Measurements from ENCODE around the gene NKD2.
"Not testable (repeated sequence)": the region's sequence is repeated elsewhere in the genome, so short reads cannot be mapped to it uniquely, and the experiment has no call there.

NKD2 gene

DNA sequence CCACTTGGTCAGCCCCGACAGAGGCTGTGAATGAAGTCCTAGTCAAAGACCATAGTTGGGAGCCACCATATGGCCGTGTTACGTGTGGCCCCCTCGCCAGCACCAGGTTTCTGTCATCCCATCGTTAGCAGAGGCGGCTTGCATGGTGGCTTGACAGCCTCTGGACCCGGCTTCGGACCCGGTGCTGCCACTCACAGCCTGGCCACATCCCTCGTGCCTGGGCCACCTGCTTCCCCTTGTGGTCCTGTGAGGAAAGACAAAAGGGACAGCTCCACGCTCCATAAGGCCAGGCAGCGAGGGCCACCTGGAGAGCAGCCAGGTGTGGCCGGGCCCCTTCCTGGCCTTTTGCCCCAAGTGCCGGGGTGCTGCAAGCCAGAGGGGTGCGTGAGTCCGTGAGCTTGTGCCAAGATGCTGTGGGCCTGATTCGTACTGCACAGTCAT lies 6.2 kb downstream of the NKD2 start:
- no peak for FAIRE-seq

DNA sequence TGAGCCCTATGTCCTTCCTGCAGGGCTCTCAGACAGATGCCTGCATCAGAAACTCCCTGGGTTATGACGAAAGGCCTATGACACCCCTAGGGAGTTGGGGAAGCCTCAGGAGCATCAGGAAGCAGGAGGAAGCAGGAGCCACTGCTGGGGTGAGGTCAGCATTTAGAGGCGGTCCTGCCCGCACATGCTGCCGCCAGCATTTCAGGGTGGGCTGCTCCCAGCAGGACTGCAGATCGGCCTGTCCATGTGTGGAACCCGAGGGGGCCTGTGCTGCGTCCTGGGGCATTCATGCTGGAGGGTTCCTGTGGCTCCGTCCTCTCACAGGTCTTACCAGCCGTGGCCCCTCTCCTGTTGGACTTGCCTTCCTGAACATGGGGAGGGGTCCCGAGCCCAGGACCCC lies 6.9 kb downstream of the NKD2 start:
- no peak for FAIRE-seq

DNA sequence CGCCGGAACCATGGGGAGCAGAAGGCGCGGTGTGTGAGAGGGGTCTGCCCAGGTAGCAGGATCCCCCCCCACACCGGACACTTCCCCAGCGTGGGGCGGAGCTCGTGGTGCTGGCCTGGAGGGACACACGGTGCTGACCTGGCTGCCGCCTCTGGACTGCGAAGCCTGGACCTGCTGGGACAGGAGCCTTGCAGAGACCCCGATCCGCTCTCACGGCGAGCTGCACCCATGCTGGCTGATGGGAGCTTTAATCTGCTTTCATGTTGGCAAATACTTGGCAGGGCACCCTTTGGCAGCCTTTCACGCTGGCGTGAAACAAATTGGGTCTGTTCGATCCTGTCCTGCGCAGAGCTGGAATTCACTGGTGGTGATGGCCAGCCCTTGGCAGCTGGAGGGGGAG lies 7.4 kb downstream of the NKD2 start:
- FAIRE-seq = no peak

DNA sequence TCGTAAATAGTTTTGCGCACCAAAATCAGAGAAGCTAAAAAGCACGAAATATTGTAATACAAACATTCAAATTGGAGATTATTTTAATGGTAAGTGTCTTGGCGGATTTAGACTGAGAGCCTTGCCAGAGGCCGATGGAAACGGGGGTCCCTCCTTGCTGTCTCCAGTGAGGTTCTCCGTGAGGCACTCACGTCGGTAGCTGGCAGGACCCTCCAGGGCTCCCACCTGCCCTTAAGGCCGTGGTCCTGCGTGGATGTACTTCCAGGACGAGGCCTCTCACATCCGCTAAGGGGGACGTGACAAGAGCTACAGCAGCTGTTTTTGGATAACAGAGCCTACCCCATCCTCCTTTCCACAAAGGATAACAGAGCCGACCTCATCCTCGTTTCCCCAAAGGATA lies 7.9 kb downstream of the NKD2 start:
- FAIRE-seq = no peak

DNA sequence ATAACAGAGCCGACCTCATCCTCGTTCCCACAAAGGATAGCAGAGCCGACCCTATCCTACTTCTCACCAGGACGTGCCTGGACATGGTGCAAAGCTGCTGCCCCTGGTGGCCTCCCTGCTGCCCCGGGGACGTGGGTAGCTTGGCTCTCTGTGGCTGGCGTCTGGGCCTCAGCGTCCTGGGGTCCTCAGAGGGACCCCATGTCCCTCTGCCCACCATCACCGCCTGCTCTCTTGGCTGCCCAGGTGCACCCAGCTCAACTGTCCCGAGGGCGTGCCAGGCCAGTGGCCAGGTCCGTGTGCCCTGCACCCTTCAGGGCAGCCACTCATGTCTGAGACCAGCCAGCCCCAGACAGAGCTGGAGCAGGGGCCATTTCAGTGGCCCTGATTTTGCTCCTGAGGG lies 8.5 kb downstream of the NKD2 start:
- no peak for FAIRE-seq

DNA sequence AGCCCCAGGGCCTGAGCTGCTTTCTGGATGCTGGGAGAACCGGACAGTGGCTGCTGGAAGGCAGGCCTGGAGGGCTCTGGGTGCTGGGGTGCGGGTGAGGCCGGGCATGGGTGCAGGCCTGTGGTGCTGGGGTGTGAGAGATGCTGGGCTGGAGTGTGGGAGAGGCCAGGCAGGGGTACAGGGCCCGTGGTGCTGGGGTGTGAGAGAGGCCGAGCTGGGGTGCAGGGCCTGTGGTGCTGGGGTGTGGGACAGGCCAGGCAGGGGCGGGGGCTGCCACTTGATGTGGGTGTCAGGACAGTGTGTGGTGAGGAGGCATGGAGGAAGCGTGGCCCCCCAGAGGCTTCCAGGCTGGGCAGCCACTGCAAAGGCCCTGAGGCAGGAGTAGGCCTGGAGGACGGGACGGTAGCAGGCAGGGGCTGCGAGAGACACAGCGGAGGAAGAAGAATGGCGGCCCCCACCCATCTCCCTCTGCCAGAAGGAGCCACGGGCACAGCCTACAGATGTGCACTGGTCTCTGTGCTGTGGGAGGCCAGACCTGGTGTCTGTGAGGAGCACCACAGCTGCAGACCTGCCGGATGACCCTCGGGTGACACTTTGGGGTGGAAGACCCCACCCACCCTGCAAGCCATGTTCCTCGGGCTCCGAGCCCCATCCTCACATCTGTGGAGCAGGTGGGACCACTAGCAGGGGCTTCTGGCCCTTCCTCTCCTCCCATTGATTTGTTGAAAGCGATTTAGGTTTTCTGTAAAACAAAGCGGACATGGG lies 9.3 kb downstream of the NKD2 start:
- FAIRE-seq = no peak

DNA sequence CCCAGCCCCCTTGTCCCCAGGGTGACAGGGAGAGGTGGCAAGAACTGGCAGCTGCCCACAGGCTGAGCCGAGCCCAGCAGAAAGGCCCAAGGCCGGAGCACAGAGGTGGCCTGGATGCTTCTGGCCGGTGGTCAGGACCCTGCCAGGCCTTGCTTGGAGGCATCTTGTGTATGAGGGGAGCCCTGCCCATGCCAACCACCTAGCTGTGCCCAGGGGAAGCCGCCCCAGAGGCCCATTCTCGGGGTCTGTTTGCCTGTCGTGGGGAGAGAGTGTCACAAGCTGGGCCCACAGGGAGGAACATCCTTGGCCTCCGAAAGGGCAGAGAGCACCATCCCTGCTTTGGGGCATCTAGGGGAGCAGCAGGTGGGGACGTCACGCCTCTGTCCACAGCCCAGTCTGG lies 10.0 kb downstream of the NKD2 start:
- no peak for FAIRE-seq

DNA sequence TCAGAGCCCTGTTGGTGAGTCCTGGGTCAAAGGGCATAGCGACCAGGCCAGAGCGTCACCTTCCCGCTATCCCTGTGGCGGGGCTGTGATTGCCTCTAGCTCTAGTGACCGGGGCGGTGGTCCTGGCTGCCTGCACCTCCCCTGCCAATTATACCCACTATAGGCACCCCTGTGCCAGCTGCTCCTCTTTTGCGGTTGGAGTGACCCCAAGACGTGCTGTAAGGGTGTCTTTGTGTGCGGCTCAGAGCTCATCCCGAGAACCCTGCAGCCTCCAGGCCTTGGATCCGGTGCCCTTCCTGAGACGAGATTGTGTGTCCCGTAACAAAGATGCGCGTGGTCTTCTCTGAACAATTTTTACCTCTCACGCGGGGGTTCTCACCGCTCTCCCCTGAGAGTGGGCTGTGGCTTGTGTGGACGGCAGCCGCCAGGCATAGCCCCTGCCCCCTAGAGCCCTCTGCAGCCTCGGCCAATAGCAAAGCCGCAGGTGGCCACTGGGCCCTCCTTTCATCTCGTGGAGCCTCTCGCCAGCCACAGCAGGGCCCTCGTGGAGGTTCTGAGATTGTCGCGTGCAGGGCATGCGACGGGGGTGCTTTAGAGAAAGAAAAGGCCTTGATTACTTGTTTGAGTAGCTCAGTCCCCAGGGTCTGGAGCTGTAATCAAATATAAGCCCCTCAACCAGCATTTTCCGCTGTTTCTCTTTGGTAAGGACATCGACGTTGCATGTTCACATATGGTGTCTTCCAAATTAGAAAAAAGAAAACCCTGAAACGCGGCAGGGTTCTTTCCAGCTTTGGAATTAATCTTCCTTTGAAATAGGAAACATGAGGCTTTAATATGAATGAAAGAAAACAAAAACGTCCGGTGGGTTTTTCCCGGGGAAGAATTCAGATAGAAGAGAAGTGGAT lies 10.7 kb downstream of the NKD2 start:
- FAIRE-seq = no peak

DNA sequence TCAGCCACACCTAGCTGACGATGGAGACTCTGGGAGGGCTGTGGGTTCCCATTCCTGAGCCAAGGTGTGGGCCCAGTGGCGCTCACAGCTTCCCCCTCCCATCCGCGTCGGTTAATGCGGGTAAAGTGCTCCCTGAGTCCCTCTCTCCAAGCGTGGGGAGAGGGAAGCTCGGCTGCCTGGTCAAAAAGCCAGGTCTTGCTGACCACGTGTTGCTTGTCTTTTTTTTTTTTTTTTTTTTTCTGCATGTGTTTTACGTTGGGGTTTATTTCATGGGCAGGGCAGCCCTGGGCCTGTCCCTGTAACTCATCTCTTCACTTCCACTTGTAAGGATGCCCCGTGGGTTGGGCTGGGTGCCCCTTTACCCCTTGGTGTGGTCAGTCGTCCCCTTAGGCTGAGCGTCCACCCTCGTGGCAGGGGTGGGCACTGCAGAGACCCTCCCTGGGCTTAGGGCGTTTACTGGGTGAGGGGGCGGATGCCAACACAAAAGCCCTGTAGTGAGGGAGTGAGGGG lies 11.9 kb downstream of the NKD2 start:
- no peak for FAIRE-seq

DNA sequence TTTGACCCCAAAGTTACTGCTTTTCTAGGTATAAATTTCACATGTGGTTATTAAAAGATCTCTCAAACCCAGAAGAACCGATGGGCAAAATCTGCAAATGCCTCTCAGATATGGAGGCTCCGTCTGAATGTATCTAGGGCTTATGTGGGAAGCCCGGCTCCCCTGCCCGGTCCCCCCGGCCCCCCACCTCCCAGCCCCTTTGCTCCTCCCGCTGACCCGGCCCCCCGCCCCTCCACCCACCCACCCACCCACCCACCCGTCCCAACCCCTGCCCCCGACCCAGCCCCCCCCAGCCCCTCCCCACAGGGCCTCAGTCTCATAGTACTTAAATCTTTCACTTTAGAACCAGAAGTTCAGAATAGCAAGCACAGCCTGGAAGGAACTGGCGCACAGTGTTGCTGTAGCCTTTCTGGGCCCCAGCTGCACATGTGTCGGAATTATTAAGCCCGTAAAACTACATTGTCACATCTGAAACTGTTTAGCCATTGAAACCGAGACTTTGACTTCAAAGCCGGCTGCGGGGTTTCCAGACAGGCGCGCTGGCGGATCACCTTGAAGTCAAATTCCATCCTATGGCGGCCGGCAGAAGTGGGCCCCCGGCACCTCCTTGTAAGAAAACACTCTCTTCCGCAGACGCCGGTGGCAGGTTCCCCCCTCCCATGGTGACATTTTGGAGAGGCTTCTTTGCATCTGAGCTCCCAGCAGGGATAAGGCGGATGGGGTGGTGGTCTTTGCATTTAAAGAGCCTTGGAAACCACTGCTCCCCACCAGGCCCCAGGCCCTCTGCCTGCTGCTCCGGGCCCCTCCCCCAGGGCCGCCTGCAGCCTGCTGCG lies 12.8 kb downstream of the NKD2 start:
- FAIRE-seq = no peak

DNA sequence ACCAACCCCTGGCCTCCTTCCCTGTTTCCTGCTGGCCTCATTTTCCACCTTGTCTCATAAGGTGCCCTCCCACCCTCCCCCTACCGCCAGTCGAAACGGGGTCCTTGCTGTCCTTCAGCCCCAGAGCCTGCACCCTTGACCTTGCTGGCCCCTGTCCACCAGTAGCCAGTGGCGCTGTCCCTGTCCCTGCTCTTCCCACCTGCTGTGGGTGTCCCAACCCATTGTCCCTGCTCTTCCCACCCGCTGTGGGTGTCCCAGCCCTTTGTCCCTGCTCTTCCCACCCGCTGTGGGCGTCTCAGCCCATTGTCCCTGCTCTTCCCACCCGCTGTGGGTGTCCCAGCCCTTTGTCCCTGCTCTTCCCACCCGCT lies 13.4 kb downstream of the NKD2 start:
- FAIRE-seq = not testable (repeated sequence)

DNA sequence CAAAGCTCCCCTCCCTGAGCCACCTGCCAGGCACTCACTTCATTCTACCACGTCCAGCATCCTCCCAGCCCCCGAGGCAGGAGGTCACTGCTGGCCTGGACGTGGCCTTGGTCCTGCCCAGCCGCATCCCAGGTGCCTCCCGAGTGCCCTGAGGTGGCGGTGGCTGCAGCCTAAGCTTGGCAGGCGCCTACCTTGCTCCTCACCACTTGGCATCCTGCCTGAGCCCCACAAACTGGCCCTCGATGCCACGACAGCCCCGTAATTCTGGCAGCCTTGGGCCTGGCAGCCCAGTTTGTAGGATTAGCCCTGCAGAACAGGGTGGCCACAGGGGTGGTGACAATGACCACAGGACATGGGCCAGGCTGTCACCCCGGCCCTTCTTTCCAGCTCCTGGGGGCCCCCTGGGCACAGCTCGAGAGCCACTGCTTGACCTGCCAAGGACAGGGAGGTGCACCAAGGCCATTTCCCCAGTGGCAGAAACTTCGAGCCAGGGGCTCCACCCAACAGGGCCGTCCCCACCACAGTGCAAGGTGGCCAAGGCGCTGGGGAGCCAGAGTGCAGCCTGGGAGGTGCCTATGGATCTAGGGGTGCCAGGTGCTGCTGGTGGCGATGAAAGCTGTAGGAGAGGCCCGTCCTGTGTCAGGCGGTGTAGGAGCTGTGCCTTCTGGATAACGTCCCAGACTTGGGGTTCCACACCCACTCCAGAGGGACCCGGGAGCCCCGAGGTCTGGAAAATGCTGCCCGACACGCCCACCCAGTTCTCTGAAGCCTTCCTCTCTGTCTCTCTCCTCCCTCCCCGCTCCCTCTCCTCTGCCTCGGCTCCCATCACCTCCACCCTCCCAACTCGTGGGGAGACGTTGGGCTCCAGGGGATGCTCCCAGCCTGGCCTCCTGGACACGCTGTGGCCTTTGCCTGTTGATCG lies 18.4 kb downstream of the NKD2 start:
- FAIRE-seq = no peak

DNA sequence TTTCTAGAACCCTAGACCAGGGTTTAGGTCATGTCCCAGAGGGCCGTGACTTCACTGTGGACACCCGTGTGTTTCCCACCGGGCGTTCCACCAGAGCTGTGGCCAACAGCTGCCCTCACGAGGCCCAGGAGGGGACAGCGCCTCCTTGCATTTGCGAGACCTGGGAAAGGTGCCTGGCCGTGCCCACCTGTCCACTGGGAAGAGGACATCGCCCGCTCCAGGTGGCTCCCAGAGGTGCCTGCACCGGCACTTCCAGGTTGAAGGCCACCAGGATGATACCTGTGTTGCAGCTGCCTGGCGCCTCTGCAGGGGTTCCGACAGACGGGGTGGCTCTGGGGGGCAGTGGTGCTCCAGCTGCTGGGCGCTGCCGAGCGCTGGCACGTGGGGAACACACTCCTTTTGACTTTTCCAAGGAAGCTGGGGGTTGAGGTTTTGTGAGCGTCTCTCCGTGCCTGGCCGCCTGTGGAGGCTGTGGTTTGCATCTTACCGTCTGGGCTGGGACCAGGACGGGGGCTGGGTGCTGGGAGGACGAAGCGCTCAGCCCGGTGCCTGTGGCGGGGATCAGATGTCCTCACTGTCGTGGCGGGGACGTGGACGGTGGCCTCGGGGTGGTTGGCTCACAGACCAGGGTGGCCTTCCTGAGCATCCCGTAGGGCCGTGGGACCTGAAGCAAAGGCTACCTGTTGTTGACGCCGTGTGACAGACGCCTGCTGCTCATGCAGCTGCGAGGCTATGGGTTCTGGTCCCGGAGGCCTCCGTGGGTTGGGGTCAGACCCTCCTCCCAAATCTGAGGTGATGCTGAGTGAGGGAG lies 19.2 kb downstream of the NKD2 start:
- no peak for FAIRE-seq

DNA sequence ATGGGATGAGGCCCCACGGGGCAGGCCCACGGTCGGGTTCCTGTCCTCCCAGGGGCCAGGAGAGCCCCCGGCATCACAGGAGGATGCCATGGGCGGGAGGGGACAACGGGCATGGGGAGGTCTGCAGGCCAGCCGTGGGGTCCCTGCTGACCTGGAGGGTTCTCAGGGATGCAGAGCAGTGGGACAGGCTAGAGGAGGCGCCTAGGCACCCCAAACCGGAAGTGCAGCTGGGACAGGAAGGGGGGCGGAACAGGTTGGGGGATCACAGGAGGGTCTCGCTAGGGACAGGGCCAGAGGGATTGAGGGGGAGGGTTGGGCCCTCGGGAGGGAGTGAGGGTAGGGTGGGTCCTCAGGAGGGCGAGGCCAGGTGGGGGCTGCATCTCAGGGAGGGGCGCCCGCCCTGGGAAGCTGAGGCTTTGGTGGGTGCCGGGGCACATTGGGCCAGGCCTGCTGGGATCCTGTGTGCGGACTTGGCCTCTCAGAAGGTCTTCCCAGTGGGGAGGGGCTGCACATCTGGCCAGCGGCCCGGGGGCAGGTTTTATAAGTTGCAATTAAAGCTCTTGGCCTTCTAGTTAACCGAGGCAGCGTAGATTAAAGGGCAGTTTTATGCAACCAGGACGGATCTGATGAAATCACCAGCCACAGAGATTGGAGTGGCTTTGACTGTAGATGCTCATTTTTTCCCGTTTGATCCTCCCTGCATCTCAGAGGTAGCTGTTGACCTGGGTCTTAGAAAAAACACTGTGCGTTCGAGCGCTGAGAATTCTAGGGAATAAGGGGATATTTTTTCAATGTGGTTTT lies 20.1 kb downstream of the NKD2 start:
- no peak for FAIRE-seq

DNA sequence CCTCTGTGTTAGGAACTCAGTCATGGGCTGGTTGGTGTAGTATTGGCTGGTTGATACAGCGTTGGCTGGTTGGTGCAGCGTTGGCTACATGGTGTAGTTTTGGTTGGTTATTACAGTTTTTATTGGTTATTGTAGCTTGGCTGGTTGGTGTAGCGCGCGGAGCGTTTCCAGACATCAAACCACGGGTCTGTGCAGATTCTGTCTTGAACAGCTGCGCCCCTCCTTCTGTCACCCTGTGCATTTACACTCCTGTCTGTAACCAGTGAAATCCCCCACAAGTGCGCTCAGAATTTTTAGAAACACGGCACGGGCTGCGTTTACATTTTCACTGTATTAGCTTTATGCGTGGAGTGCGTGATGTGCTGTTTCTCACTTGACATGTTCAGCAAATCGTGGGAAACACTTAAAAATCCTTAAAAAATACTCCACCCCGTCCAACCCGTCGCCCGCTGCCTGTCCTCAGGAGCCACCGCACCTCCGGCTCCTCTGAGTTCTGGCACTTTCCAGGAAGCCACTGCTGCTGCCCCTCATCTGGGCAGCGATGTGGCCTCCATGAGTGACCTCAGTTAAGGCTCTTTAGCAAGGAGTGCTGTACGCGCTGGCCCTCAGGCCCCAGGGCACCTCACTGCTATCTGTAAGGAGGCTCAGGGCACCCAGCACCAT lies 20.8 kb downstream of the NKD2 start:
- FAIRE-seq = no peak

DNA sequence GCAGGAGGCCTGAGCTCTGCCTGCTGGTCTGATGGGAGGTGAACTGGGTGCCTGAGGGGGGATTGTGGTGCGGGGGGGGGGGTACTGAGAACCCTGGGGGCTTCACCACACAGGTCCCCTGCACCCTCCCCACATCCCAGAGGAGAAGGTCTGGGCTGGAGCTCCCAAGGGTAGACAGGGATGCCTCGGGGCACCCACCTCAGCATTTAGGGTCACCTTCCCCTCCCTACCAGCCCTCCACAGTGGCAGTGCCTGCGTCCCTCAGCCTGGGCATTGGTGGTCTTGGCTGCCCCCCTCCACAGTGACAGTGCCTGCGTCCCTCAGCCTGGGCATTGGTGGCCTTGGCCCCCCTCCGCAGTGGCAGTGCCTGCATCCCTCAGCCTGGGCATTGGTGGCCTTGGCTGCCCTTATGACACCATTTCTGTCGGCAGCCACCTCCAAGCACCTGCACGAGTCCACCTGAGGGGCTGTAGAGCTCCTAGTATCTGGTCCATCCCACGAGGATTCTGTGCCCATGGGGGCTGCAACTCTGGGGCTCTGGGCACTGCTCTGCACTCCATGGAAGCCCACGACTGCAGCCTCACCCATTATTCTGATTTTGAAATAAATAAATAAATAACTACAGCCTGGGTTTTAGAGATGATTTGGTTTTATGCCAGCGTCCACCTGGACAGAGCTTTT lies 21.5 kb downstream of the NKD2 start:
- FAIRE-seq = no peak

DNA sequence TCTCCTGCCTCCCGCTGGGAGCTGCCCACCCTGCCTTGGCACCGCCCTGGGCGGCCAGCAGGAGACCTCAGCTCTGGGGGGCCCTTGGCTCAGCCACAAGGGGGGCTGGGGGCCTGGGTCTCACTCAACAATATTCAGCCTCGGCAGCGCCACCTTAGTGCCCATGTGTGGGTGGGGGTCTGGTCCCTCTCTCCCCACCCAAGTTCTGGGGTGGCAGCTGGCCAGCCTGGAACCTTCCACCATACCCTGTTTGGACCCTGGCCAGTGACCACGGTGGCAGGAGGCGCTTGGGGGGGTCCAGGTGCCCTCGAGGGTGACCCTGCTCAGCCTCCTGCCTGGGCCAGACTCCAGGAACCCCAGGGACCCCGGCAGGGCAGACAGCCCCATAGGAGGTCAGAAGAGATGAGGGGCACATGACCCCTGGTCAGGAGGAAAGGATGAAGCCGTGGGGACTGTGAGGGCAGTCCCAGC lies 22.2 kb downstream of the NKD2 start:
- no peak for FAIRE-seq

DNA sequence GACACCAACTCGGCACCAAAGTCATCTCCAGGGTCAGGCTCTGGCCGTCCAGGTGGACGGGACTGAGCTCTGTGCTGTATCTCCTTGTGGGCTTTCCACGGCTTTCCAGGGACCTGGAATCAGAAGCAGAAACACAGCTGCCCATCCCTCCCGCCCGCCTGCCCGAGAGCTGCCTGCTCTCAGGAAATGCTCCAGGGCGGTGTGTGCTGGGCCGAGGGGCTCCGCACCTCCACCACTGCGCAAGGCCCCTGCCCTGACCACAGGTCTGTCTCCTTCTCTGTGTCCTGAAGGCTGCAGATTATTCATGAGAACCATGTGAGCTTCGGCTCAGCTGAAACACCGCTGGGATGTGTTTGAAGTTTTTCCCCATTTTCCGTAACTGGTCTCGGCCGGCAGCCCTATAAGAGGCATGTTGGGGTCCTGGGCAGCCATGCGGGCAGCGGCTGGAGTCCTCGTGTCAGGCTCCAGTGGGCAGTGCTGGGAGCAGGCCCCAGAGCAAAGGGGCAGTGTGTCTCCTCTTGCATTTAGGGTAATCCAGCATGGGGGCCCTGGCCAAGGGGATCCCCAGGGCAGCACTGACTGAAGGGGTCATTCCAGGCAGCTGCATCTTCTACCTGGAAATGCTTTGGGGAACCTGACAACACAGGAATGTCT lies 22.8 kb downstream of the NKD2 start:
- FAIRE-seq = no peak

All from A204.1 (cell line).